ENCODE measurements around the gene LRP1B. TPM values are rescaled to one million over a fixed set of nuclear protein-coding genes. Genes with fewer than 3 reads are reported as not detected.

LRP1B gene
- total and polyA plus RNA-seq, 4 donors = 0.01 to 0.84 (median 0.17) TPM

DNA sequence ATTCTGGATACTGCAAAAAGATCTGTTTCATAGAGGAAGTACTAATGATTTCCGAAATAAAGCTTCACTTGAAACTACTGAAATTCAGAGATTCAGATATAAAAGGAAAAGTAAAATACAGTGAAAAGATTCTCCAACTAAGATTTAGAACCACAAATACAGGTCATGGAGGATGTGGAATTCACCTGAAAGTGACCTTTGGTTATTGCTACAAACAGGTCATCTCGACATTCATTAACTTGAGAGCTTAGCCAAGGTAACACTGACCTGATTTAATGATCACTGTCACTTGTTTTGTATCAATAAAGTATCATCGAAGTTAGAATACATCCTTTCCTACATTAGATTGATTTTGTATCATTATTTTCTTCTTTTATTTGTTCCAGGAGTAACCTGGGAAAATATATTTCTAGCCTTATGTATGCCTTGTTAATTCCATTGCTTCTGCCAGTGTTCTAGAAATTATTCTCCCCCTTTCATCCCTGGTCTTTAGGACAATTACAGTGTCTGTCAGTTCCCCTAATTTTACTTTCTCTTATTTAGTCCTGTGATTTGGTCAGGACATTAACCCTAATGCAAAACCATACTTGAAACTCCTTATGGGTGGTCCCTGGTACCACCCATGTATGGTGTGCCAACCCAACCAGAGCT, 420.1 kb downstream of the LRP1B start:
- Histone ChIP-seq H3K36me3 (ENCODE audit: control insufficient read depth in 4 of 4, insufficient read depth in 3 of 4, low read depth in 1 of 4, low read length in 3 of 4) (no peaks in the 10 kb centered on the region), H3K27me3 (ENCODE audit: control insufficient read depth in 4 of 4, insufficient read depth in 4 of 4, low read length in 3 of 4) (no peaks in the 10 kb centered on the region), H3K4me3 (ENCODE audit: low read depth in 1 of 3, low read length in 3 of 3) (no peak overlapping the region), H3K9ac (ENCODE audit: low read depth in 1 of 2, low read length in 2 of 2) (no peak overlapping the region), H3K27ac (ENCODE audit: low read depth in 1 of 2, low read length in 2 of 2) (peak overlapping the region; percentile 53 to 85), H3K4me1 (ENCODE audit: control insufficient read depth in 4 of 4, insufficient read depth in 4 of 4, low read length in 3 of 4) (peaks cover 1 to 22% (median 13%) of the 10 kb centered on the region in 4 donors), H3K9me3 (ENCODE audit: control insufficient read depth in 4 of 4, low read length in 3 of 4) (no peaks in the 10 kb centered on the region)
- 33% methylated on average over 3 of the region's 3 CpGs for WGBS
- peak in 1 of 2 donors; percentile 17 for TF ChIP-seq GABPA (IDR thresholded peaks at IDR 0.05 in 1 of 2, conservative IDR thresholded peaks at IDR 0.05 in 1 of 2)
- TF ChIP-seq FOXA2 (IDR thresholded peaks at IDR 0.05) = no peak
- TF ChIP-seq EGR1 (IDR thresholded peaks at IDR 0.05; ENCODE audit: low read depth in 2 of 2) = no peak
- TF ChIP-seq, protein P1, sequence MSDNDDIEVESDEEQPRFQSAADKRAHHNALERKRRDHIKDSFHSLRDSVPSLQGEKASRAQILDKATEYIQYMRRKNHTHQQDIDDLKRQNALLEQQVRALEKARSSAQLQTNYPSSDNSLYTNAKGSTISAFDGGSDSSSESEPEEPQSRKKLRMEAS (IDR thresholded peaks at IDR 0.05) = peak; percentile 14
- TF ChIP-seq RAD21 (IDR thresholded peaks at IDR 0.05) = peak; percentile 24 to 41
- TF ChIP-seq, protein P2, sequence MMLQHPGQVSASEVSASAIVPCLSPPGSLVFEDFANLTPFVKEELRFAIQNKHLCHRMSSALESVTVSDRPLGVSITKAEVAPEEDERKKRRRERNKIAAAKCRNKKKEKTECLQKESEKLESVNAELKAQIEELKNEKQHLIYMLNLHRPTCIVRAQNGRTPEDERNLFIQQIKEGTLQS (IDR thresholded peaks at IDR 0.05) = no peak
- TF ChIP-seq RXRA (IDR thresholded peaks at IDR 0.05) = peak; percentile 91 to 95
- TF ChIP-seq, protein P3, sequence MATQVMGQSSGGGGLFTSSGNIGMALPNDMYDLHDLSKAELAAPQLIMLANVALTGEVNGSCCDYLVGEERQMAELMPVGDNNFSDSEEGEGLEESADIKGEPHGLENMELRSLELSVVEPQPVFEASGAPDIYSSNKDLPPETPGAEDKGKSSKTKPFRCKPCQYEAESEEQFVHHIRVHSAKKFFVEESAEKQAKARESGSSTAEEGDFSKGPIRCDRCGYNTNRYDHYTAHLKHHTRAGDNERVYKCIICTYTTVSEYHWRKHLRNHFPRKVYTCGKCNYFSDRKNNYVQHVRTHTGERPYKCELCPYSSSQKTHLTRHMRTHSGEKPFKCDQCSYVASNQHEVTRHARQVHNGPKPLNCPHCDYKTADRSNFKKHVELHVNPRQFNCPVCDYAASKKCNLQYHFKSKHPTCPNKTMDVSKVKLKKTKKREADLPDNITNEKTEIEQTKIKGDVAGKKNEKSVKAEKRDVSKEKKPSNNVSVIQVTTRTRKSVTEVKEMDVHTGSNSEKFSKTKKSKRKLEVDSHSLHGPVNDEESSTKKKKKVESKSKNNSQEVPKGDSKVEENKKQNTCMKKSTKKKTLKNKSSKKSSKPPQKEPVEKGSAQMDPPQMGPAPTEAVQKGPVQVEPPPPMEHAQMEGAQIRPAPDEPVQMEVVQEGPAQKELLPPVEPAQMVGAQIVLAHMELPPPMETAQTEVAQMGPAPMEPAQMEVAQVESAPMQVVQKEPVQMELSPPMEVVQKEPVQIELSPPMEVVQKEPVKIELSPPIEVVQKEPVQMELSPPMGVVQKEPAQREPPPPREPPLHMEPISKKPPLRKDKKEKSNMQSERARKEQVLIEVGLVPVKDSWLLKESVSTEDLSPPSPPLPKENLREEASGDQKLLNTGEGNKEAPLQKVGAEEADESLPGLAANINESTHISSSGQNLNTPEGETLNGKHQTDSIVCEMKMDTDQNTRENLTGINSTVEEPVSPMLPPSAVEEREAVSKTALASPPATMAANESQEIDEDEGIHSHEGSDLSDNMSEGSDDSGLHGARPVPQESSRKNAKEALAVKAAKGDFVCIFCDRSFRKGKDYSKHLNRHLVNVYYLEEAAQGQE (IDR thresholded peaks at IDR 0.05) = peak; percentile 48
- TF ChIP-seq, protein P4, sequence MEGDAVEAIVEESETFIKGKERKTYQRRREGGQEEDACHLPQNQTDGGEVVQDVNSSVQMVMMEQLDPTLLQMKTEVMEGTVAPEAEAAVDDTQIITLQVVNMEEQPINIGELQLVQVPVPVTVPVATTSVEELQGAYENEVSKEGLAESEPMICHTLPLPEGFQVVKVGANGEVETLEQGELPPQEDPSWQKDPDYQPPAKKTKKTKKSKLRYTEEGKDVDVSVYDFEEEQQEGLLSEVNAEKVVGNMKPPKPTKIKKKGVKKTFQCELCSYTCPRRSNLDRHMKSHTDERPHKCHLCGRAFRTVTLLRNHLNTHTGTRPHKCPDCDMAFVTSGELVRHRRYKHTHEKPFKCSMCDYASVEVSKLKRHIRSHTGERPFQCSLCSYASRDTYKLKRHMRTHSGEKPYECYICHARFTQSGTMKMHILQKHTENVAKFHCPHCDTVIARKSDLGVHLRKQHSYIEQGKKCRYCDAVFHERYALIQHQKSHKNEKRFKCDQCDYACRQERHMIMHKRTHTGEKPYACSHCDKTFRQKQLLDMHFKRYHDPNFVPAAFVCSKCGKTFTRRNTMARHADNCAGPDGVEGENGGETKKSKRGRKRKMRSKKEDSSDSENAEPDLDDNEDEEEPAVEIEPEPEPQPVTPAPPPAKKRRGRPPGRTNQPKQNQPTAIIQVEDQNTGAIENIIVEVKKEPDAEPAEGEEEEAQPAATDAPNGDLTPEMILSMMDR (IDR thresholded peaks at IDR 0.05; ENCODE audit: low read depth, low read length, missing input control) = no peak
- TF ChIP-seq YY1 (IDR thresholded peaks at IDR 0.05) = peak; percentile 73
- no peak for TF ChIP-seq TAF1 (conservative IDR thresholded peaks at IDR 0.05)
- TF ChIP-seq JUND (IDR thresholded peaks at IDR 0.05) = no peak
- TF ChIP-seq, protein P5, sequence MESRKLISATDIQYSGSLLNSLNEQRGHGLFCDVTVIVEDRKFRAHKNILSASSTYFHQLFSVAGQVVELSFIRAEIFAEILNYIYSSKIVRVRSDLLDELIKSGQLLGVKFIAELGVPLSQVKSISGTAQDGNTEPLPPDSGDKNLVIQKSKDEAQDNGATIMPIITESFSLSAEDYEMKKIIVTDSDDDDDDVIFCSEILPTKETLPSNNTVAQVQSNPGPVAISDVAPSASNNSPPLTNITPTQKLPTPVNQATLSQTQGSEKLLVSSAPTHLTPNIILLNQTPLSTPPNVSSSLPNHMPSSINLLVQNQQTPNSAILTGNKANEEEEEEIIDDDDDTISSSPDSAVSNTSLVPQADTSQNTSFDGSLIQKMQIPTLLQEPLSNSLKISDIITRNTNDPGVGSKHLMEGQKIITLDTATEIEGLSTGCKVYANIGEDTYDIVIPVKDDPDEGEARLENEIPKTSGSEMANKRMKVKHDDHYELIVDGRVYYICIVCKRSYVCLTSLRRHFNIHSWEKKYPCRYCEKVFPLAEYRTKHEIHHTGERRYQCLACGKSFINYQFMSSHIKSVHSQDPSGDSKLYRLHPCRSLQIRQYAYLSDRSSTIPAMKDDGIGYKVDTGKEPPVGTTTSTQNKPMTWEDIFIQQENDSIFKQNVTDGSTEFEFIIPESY (IDR thresholded peaks at IDR 0.05) = peak; percentile 60
- TF ChIP-seq NR2F2 (IDR thresholded peaks at IDR 0.05) = peak; percentile 61
- TF ChIP-seq SP1 (IDR thresholded peaks at IDR 0.05) = peak; percentile 83
- peak; percentile 76 to 79 for TF ChIP-seq HNF4A (conservative IDR thresholded peaks at IDR 0.05)
- TF ChIP-seq FOXA1 (IDR thresholded peaks at IDR 0.05) = no peak
- no peak for TF ChIP-seq HNF4G (IDR thresholded peaks at IDR 0.05)
- no peak for DNase-seq (ENCODE audit: low spot score)
